Head of caudate nucleus (tissue), 42 donors: ENCODE data around the gene COL13A1.

ENCODE experiments used
- DNase-seq, 42 donors: peaks; one replicate each; pipeline versions ENCODE4 v3.0.0 to v3.0.0-alpha.2; 2020 to 2021; ENCODE audit warnings: mixed read lengths in 7 of 42
- intact Hi-C: fragments of 100-400 bp; cut with DNase I; formaldehyde crosslinking; loops from one replicate; pipeline ENCODE4 v1.15.0; 2022

The COL13A1 gene

DNA sequence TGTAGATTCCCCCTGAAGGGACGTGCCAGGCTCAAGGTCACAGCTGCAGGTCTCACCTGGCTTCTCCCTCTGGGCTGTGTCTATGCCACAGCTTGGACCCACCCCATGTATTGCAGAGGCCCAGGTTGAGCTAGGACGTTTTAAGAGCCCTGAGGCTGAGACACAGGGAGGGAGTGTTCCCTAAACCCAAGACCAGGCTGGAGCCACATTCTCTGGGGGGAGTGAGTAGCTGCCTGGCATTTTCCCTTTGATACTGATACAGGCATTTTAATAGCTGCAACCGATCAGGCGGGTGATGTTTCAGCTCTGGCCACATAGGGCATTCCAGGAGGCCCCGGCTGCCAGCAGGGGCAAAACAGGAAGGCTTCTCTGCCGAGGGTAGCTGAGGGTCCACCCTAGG, 13.4 kb downstream of the COL13A1 start:
- intact Hi-C loops: no loop called here
- DNase-seq: no peak

DNA sequence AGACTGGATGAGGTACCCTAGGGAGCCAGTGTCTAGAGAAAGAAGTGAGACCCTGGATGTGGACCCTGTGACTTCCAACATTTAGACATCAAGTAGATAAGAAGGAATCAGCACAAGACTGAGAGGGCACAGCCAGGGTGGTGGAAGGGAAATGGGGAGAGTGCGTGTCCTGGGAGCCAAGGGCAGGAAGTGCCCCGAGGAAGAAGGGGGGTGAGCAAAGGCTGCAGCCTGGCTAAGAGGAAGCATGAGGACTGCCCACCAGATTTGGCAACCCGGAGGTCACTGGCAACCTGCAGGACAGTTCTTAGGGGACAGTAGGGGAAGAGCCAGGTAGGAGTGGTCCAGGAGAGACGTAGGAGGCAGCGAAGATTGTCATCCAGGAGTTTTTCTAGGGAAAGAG, 14.8 kb downstream of the COL13A1 start:
- DNase-seq: no peak
- intact Hi-C loops: no loop called here

DNA sequence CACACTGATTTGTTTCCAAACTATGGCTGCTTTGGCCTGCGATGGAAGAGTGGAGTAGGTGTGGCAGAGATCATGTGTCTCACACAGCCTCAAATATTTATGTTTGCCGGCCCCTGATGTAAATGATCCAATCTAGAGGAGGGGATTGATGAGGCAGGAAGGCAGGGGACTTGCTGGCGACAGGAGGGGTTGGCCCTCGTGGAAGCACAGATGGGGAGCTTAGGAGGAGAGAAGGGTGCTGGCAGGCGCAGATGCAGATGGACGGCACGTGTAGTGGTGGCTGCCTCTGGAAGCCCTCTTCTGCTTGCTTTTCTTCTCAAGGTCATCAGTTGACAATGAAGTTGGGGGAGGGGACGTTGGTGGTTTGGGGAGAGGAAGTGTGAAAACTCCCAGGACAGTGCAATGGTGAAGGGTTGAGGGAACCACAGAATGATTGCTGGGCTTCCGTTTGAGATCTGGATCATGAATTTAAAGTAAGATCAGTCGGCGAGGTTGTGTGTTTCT, 15.4 kb downstream of the COL13A1 start:
- intact Hi-C loops: no loop called here
- DNase-seq: no peak

DNA sequence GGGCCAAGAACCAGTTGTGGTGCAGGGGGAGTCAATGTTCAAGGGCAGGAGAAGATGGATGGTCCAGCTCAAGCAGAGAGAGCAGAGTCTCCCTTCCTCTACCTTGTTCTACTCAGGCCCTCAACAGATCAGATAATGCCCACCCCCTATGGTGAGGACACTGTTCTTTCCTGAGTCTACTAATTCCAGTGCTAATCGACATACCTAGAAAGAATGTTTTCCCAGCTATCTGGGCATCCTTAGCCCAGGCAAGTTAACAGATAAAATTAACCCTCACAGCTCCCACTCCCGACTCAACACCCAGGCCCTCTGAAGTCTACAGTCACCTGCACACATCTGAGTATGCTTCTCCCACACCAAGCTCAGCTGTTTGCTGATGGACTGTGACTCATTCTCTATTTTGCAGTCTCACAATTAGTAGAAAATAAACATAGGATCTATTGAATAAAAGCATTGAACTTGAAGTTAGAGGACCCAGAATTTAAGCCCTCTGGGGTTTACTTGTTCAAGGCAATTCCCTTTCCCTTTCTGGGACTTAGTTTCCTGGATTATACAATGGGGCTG, 17.1 kb downstream of the COL13A1 start:
- intact Hi-C loops: no loop called here
- DNase-seq: no peak

DNA sequence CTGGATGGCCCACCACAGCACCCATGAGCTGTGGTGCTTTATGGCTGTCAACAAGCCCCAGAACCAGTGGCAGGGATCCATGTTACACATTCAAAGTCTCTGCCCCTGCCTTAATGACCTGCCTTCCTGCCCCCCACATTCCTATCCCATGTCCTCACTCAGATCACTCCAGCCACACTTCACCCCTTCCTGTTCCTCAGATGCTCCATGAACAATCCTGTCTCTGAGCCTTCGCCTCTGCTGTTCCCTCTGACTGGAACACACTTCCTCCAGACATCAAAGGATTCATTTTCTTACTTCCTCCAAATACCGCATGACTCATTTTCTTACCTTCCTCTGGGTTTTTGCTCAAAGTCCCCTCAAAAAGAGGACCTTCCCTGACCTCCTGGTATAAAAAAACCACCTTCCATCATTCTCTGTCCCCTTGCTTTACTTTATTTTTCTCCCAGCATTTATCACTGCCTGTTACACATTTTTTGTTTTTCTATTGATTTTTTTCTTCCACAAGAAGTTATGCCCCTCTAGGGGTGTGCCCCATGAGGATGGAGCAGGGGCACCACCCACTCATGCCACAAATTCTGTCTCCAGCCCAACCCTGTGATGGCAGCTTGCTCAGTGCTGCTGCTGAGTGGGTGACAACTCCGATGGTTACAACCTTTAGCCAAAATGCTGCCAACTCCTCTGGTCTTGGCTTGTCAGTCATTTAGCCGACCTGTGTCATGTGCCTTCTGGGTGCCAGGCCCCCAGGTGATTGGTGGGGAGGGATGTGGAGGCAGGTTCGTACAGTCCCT, 18.2 kb downstream of the COL13A1 start:
- no peak for DNase-seq
- intact Hi-C loops: no loop called here

DNA sequence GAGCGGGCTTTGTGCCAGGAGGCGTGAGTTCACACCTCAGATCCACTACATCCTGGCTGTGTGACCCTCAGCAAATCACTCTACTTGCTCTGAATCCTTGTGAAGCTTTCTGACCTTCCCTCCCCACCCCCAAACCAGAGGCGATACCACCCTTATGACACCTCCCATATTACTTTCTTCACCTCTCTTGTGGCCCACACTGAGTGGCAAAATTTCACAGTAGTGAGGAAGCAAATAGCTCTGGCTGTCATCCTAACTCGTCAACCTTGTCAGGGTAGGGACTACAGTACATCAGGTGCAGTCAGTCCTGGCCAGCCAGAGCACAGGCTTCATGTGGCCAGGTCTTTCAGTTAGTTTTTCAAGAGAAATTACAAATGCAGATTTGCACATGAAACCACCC, 19.1 kb downstream of the COL13A1 start:
- intact Hi-C loops: no loop called here
- DNase-seq: no peak

DNA sequence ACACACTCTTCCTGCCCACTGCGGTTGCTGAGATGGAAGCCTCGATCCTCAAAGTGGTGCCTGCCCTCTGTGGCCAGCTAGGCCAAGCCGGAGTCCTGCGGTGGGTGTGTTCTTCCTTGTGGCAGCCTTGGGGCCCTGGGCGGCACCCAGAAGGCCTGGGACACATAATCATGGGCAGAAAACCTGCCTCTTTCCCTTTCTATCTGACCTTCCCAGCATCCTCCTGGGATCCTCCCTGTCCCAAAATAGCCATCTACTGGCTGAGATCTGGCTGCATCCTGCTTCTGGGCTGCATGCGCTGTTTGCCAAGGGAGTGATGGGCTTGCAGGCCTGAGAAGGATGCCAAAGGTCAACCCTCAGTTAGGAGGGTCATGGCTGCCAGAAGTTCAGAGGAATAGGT, 23.9 kb downstream of the COL13A1 start:
- intact Hi-C loops: no loop called here
- no peak for DNase-seq

DNA sequence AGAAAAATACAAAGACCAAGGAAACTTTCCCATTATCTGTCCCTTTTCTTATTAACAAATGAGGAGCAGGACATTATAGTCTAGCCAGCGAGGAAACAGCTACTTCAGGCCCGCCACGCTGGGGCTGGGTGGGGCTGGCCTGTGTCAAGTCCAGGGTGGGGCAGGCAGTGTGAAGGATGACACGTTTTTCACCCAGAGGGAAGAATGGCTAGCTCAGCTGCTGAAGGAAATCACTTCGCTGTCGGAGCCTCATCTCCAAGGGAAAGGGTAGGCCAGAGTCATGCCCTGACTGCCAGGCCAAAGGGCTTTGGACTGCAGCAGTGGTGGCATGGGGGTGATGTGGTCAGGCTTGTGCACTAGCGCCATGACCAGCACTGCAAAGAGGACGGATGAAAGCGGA, 24.4 kb downstream of the COL13A1 start:
- no peak for DNase-seq
- intact Hi-C loops: no loop called here

DNA sequence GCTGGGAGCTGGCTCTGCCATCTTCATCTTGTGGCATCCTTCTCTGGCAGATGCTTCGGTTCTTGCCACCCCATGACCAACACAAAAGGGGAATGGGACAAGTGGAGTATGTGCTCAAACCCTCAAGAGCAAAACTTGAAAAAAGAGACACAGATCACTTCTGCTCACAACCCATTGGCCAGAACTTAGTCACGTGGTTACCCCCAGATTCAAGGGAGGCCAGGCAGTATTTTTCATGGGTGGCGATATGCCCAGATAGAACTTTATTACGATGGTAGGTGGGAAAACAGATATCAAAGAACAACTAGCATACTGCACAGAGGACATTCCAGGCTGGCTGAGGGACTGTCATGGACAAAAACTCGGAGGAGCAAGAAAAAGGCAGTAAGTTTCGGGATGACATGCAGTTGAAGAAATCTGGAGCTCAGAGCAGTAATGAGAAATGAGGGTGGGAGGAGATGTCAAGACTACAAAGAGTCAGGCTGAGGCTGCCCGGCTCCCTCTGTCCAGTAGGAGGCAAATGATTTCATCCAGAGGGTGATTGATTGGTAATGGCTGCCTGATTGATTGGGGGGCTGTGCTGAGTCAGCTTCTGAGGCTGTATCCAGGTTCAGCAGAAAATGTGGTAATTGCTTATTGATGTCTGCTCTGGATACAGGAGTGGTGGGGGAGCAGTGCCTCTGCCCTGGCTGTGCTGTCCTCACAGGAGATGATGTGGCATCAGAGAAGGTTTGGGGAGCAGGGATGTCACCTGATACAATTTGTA, 25.3 kb downstream of the COL13A1 start:
- no peak for DNase-seq
- intact Hi-C loops: no loop called here

DNA sequence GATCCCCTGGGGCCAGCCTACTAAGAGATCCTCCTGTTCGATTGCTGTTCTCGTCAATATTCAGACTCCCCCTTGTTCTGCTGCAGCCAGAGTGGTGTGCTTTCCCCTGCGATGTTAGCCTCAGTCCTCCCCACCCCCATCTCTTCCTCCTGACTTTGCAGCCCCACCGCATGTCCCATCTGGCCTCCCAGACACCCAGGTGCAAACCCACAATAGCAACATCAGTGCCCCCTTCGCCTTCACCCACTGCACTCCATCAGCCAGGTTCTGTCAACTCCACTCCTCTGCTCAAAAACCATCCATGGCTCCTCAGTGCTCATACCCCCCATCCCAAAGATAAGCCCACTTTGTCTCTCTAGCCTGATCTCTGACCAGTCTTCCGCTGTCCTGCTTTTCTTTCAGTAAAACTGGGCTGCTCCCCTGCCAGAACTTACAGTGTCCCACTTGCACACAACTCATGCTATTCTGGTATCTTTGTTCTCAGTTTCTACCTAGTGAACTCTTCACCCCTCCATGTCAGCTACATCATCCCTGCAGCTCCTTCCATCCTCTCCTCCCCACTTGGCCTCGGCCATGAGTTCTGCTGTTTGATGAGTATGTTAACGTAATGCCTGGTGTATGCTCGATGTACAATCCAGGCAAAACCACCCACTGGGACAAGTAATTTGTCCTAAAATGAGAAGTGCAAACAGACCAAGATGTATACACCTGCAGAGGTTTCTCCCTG, 26.6 kb downstream of the COL13A1 start:
- peak in 1 of 42 donors; percentile 9 for DNase-seq
- intact Hi-C loops: no loop called here

DNA sequence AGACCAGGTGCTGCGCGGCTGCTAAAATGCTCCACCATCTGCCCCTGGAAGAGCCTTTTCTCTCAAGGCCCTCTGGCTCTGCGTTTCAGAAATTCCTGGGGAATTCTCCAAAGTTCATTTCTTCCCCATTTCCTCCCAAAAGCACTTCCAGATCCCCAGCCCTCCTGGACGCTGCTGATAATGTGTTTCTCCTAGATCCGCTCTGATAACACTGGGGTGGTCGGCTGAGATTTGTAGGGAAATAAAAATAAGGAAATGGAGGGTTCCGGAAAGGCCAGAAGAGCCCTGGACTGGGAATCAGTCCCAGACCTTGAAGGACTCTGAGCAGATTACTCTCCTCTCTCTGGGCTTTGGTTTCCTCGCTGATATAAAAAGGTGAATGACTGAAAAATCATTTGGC, 28.1 kb downstream of the COL13A1 start:
- DNase-seq: no peak
- intact Hi-C loops: no loop called here

DNA sequence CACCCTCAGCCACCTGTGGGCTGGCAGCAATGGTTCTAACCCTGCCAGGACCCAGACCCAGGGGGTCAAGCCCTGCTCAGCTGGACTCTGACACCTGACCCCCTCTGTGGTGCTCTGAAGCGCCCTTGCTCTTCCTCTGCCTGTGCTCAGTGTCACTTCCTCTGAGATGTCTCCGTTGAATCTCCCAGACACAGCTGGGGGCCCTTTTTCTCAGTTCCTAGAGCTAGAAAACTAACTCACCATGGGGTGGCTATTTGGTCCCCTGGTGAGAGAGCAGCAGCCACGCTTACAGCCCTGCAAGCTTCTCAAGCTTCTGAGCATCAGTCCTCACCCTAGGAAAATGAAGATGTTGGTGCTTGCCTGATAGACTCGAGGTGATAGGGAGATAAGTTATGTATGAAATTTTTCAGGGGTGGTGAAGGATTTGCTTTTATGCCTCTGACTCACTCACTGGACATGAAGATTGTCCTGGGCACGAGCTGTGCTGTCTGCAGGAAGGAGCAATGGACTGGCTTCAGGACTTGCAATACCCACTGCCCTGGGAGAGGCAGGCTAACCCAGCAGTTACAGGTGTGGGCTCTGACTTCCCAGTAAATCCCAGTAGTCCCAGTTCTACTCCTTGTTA, 29.6 kb downstream of the COL13A1 start:
- intact Hi-C loops: no loop called here
- no peak for DNase-seq

DNA sequence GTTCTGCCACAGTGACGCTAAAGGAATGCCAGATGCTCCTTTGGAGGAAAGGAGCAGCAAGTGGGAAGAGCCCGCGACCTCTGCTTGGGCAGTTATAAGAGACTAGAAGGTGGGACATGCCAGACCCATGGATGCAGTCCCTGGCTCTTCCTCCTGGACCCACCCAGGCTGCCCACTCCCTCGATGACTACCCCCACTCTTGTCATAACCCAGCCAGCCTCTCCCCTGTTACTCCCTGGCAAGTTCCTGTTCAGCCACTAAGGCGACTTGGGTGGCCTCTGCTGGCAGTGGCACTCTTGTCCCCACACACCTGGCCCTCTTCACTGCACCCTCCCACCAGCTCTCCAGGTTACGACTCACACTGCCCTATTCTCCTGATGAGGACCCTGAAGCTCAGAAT, 33.5 kb downstream of the COL13A1 start:
- intact Hi-C loops: no loop called here
- DNase-seq: no peak

DNA sequence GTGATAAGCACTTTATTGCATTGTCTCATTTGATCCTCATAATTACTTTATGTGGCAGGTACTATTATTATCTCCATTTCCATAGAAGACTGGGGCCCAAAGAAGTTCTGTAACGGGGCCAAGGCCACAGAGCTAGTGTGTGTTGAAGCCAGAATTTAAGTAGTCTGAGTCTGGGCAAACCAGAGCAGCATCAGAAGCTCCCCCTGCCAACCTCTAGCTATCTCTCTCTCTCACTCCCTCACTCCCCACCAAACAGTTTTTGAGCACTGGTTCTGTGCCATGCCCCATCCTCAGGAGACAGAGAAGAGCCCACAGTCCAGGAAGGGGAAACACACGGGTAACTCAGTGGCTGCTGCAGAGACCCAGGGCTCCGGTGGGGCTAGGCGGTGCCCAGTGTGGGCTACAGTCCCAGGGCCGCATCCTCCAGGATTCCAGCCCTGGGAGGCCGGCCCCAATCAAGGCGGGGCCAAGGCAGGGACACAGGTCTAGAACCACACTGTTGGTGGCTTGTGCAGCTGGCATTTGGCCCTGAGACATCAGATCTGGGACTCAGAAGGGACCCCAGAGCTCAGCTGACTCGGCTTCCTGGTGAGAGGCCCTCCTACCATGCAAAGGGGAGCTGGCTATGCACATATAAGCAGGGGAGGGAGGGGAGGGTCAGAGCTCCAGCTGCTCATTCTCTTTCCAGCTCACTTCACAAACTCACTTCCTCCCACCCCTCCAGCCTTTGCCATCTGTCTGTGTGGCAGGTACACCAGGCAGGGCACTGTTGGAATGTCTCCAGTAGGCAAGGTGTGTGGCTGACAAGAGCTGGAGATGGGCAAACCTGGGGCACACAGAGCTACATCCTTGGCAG, 34.4 kb downstream of the COL13A1 start:
- intact Hi-C loops: no loop called here
- no peak for DNase-seq

DNA sequence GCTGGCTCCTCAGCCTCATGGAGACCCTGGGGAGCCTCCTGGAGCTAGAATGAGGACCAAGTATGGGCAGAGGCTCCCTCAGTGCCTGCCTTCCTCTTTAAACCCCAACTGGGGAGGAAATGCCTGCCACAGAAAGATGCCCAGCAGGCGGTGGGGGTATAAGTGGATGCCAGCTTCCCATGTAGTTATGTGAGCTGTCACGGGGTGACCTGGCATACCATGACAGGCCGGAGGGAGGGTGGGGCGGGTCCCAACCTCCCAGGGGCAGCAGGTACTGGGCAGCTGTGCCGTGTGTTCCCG, 35.0 kb downstream of the COL13A1 start:
- no peak for DNase-seq
- intact Hi-C loops: no loop called here

DNA sequence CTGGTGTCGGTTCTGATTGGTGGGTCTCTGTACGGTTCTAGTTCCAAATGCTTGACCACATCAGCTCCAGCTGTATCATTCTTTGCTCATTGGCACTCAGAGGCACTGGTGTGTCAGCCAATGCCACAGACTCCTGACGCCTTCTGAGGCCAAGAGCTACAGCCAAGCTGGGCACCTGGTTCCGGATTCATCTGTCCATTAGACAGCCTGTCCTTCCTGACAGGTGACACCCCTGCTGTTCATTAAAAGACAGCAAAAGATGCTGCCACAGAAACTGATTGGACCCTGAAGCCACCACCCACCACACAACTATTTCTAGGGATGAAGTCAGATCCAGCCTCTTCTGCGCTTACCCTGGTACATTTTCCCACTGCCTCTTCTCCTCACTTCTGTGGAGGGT, 35.6 kb downstream of the COL13A1 start:
- intact Hi-C loops: no loop called here
- DNase-seq: no peak

DNA sequence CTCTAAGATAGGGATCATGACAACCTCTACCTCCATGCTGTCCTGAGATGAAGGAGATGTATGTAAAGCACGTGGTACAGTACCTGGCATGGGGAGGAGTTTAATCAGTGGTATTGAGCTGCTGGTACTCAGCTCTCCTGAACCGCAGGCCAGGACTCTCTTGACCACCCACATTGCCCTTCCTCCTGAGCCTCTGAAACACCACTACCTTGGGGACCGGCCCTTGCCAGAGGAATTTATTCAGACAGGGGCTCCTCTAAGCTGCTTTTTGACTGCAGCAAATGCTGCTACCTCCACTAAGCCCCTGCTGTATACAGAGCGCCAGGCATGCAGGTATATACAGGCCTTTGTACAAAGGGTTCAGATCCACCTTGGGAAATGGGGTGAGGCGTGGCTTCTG, 36.7 kb downstream of the COL13A1 start:
- intact Hi-C loops: no loop called here
- DNase-seq: no peak

DNA sequence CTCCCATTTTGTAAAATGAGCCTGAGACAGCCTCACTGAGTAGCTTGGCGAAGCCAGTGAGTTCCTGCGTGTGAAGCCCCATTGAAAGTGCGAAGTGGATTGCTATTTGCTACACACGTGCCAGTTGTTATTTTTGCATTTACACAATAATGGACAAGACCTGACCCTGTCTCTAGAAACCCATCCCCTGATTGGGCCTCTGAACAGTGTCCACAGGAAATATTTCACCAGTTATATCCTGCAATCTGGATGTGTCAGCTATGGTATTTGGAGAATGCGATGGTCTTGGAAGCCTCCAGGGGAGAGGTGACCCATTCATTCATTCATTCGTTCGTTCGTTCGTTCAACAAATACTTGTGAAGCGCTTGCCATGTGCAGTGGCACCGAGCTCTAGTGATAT, 37.1 kb downstream of the COL13A1 start:
- intact Hi-C loops: no loop called here
- DNase-seq: no peak
